Measurements from ENCODE around the gene IFT80. TPM values are rescaled to one million over a fixed set of nuclear protein-coding genes. Genes with fewer than 3 reads are reported as not detected.

The IFT80 gene
- total and polyA plus RNA-seq, 2 donors (not counting 1 experiment from before 2014, with no cell fraction given), result 17.7 to 44.1 TPM

DNA sequence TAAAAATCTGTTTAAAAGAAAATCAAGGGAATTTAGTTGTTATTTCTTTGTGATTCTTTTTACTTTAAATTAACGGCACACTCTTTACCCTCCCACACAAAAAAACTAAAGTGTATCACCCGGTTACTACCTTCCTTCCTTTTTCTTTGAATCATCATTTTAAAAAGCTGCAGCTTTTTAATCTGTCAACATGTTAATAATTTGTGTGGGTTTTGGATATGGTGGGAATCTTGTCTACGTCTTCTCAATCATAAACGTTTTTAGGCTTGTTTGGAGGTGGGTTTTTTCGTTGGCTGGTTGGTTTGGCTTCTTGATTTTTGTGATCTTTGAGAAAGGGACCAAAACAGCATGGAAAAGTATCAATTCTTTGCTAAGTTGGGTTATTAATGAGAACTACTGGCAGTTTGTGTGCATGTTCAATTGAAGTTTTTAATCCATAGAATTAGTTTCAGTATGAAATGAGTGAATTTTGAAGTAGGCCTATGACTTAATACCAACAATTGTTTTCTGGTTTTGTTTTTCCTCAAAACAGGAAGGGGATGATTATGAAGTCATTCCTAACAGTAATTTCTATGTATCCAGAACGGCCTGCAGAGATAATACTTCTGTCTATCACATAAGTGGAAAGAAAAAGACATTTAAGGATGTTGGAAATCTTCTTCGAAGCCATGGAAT is 4.9 kb upstream of the IFT80 start:
- DNase-seq, result no peak
- ATAC-seq (ENCODE audit: low read depth), result no peak
- Histone ChIP-seq H3K79me2 (ENCODE audit: control insufficient read depth, insufficient read depth, low read length) (peaks cover 70% of the 10 kb centered on the region), H3K27ac (ENCODE audit: low read length in 2 of 2) (no peak overlapping the region), H3K4me1 (ENCODE audit: control insufficient read depth in 2 of 2, insufficient read depth in 2 of 2, low read length in 2 of 2) (peaks cover 19 to 37% of the 10 kb centered on the region in 2 donors), H2AFZ (ENCODE audit: insufficient read depth, low read depth, low read length, poor library complexity, severe bottlenecking) (no peak overlapping the region), H3K9me3 (ENCODE audit: control extremely low read depth in 1 of 3, control insufficient read depth in 2 of 3, insufficient read depth in 1 of 3, low read length in 2 of 3) (no peaks in the 10 kb centered on the region), H3K4me3 (ENCODE audit: control extremely low read depth in 1 of 5, extremely low read depth in 1 of 5, insufficient read depth in 1 of 5, low read depth in 2 of 5, low read length in 4 of 5) (peak overlapping the region in 1 of 5 experiments; percentile 15), H4K20me1 (ENCODE audit: control insufficient read depth, insufficient read depth, low read length, poor library complexity, severe bottlenecking) (peaks cover 33% of the 10 kb centered on the region), H3K4me2 (replicated peaks; ENCODE audit: low read depth, low read length, poor library complexity, severe bottlenecking) (peak overlapping the region; percentile 93), H3K9ac (ENCODE audit: low read length) (no peak overlapping the region), H3K27me3 (replicated peaks in 1 of 4; ENCODE audit: control extremely low read depth in 1 of 4, control insufficient read depth in 3 of 4, insufficient read depth in 4 of 4, low read length in 3 of 4) (peaks cover 0 to 25% (median 7%) of the 10 kb centered on the region in 4 experiments), H3K36me3 (replicated peaks in 1 of 2; ENCODE audit: control extremely low read depth in 1 of 2, control insufficient read depth in 1 of 2, extremely low read depth in 1 of 2, insufficient read depth in 2 of 2, low read length in 1 of 2) (peaks cover 1 to 2% of the 10 kb centered on the region in 2 experiments)
- Mint-ChIP-seq H3K4me1 (peaks cover 32% of the 10 kb centered on the region), H3K4me3 (peak overlapping the region; percentile 70), H3K9me3 (ENCODE audit: insufficient read depth) (no peaks in the 10 kb centered on the region), H3K27ac (no peak overlapping the region), H3K27me3 (no peaks in the 10 kb centered on the region)
- 40% methylated on average over 3 of the region's 7 CpGs for WGBS (ENCODE audit: insufficient coverage)
- TF ChIP-seq, protein P1, sequence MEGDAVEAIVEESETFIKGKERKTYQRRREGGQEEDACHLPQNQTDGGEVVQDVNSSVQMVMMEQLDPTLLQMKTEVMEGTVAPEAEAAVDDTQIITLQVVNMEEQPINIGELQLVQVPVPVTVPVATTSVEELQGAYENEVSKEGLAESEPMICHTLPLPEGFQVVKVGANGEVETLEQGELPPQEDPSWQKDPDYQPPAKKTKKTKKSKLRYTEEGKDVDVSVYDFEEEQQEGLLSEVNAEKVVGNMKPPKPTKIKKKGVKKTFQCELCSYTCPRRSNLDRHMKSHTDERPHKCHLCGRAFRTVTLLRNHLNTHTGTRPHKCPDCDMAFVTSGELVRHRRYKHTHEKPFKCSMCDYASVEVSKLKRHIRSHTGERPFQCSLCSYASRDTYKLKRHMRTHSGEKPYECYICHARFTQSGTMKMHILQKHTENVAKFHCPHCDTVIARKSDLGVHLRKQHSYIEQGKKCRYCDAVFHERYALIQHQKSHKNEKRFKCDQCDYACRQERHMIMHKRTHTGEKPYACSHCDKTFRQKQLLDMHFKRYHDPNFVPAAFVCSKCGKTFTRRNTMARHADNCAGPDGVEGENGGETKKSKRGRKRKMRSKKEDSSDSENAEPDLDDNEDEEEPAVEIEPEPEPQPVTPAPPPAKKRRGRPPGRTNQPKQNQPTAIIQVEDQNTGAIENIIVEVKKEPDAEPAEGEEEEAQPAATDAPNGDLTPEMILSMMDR (IDR thresholded peaks at IDR 0.05), result no peak
- no peak for TF ChIP-seq EZH2 (IDR thresholded peaks at IDR 0.05; ENCODE audit: borderline replicate concordance, insufficient read depth, low read depth, low read length, poor library complexity, severe bottlenecking)
- ChIA-PET CTCF (interaction anchor here (1.0 kb wide), 1 partner anchor 9 kb away, joined by 4 read pairs; no protein-coding TSS in a partner anchor), POLR2A (no interaction called here)
- intact Hi-C loops (cut with micrococcal nuclease), result loop anchor here (10.0 kb wide), 1 partner anchor 179 kb away; the partner anchor contains the start of gene C3orf80

DNA sequence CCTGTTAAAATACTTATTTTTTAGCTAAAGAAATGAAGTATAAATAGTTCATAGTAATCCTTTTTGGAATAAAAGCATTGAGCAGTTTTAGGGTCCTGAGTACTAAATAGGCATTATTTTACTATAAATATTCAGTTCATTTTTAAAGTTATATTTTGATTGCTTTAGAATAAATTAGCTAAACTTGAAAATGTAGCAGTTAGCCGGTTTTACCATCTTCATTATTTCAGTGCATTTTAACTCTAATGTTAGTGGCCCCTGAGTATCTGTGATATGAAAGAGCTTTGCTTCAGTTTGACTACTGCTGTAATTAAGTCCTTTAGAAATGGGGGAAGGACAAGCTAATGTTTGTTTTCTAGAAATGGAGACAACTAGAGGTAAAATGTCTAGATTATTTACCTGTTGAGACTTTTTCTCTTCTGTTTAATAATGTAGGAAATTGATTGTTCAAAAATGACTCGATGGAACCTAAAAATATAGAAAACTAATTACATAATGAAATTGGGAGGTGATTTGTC is 4.1 kb upstream of the IFT80 start:
- Histone ChIP-seq H3K4me1 (ENCODE audit: control insufficient read depth in 2 of 2, insufficient read depth in 2 of 2, low read length in 2 of 2) (peaks cover 25 to 43% of the 10 kb centered on the region in 2 donors), H3K4me3 (ENCODE audit: control extremely low read depth in 1 of 5, extremely low read depth in 1 of 5, insufficient read depth in 1 of 5, low read depth in 2 of 5, low read length in 4 of 5) (peak overlapping the region in 1 of 5 experiments; percentile 15), H3K4me2 (replicated peaks; ENCODE audit: low read depth, low read length, poor library complexity, severe bottlenecking) (peak overlapping the region; percentile 93), H3K9me3 (ENCODE audit: control extremely low read depth in 1 of 3, control insufficient read depth in 2 of 3, insufficient read depth in 1 of 3, low read length in 2 of 3) (no peaks in the 10 kb centered on the region), H3K79me2 (ENCODE audit: control insufficient read depth, insufficient read depth, low read length) (peaks cover 78% of the 10 kb centered on the region), H4K20me1 (ENCODE audit: control insufficient read depth, insufficient read depth, low read length, poor library complexity, severe bottlenecking) (peaks cover 33% of the 10 kb centered on the region), H3K27ac (ENCODE audit: low read length in 2 of 2) (no peak overlapping the region), H2AFZ (ENCODE audit: insufficient read depth, low read depth, low read length, poor library complexity, severe bottlenecking) (no peak overlapping the region), H3K27me3 (replicated peaks in 1 of 4; ENCODE audit: control extremely low read depth in 1 of 4, control insufficient read depth in 3 of 4, insufficient read depth in 4 of 4, low read length in 3 of 4) (peaks cover 0 to 25% (median 7%) of the 10 kb centered on the region in 4 experiments), H3K9ac (ENCODE audit: low read length) (no peak overlapping the region), H3K36me3 (replicated peaks in 1 of 2; ENCODE audit: control extremely low read depth in 1 of 2, control insufficient read depth in 1 of 2, extremely low read depth in 1 of 2, insufficient read depth in 2 of 2, low read length in 1 of 2) (peaks cover 0 to 1% of the 10 kb centered on the region in 2 experiments)
- ATAC-seq (ENCODE audit: low read depth), result no peak
- no peaks in the 10 kb centered on the region for H3K27me3 Mint-ChIP-seq
- H3K4me3 Mint-ChIP-seq, result peak overlapping the region; percentile 98
- DNase-seq, result no peak
- TF ChIP-seq EZH2 (IDR thresholded peaks at IDR 0.05; ENCODE audit: borderline replicate concordance, insufficient read depth, low read depth, low read length, poor library complexity, severe bottlenecking), result no peak
- TF ChIP-seq, protein P1 (IDR thresholded peaks at IDR 0.05), result no peak
- ChIA-PET POLR2A (no interaction called here), CTCF (interaction anchor here (1.0 kb wide), 1 partner anchor 10 kb away, joined by 4 read pairs; no protein-coding TSS in a partner anchor)
- intact Hi-C loops (cut with micrococcal nuclease), result loop anchor here (10.0 kb wide), 1 partner anchor 178 kb away; the partner anchor contains the start of gene C3orf80
- no CpG with 5 or more reads among the region's 2 CpGs for WGBS (ENCODE audit: insufficient coverage)
- H3K9me3 Mint-ChIP-seq (ENCODE audit: insufficient read depth), result no peaks in the 10 kb centered on the region
- peaks cover 39% of the 10 kb centered on the region for H3K4me1 Mint-ChIP-seq
- H3K27ac Mint-ChIP-seq, result no peak overlapping the region
